Fibroblast of lung (primary cell): ENCODE results near the gene SMARCA2.

Source experiments
- CTCF ChIP-seq, 2 donors: IDR thresholded peaks in 1 of 2; conservative IDR thresholded peaks in 1 of 2; 1 replicate in 1 of 2; 2 replicates in 1 of 2; pipeline ENCODE4 v1.5.1; 2011 to 2012; ENCODE audit warnings: low read length in 2 of 2, control low read depth in 1 of 2, inconsistent platforms in 1 of 2, low read depth in 1 of 2, mild to moderate bottlenecking in 1 of 2
- EZH2 ChIP-seq: IDR thresholded peaks from 2 replicates; pipeline ENCODE4 v1.5.1; 2012; ENCODE audit warnings: low read length, control low read depth, mild to moderate bottlenecking; ENCODE audit errors: missing control alignments

GRCh38 chr9:2144619-2145018 lies 129.5 kb downstream of the SMARCA2 start:
- TF ChIP-seq CTCF (conservative IDR thresholded peaks at IDR 0.05 in 1 of 2, IDR thresholded peaks at IDR 0.05 in 1 of 2; ENCODE audit: low read depth in 1 of 2, low read length in 2 of 2) (no peak), EZH2 (no peak)
